SK-N-SH (cell line): ENCODE measurements around the gene RTN4RL1. TPM values are rescaled to one million over a fixed set of nuclear protein-coding genes. Genes with fewer than 3 reads are reported as not detected.

Experiments
- CTCF ChIA-PET: fragments of 300-600, 350-600 bp; formaldehyde crosslinking; extraction: SDS; loops from one replicate; lab custom pipeline; 2021; lab: Yijun Ruan, JAX
- POLR2A ChIA-PET: fragments of 350-600 bp; sonication (Branson Sonifier 250); formaldehyde crosslinking; extraction: SDS; loops from one replicate; lab custom pipeline; 2020; ENCODE audit warnings: antibody characterized with exemption, inconsistent platforms; lab: Yijun Ruan, JAX
- DNase-seq: peaks from one replicate; pipeline ENCODE4 v3.0.0; 2012
- H2AFZ ChIP-seq: fragments of 200-600 bp; sonication (generic); 2 replicates; pipeline ENCODE4 v1.8.1; 2016; ENCODE audit warnings: antibody characterized with exemption, mild to moderate bottlenecking, low read depth
- H3F3A ChIP-seq: fragments of 200-600 bp; sonication (generic); replicated peaks from 2 replicates; pipeline ENCODE3; 2016; ENCODE audit warnings: antibody characterized with exemption, mild to moderate bottlenecking; ENCODE audit not compliant: insufficient read depth
- H3K27ac ChIP-seq, 2 experiments: fragments of 200-500 bp in 1 of 2; fragments of 200-600 bp in 1 of 2; sonication (Bioruptor generic) in 1 of 2; sonication (generic), shearing (Covaris generic) in 1 of 2; 2 replicates each; pipeline versions ENCODE4 v1.5.1 to v1.6.1; 2014 to 2016; ENCODE audit warnings: low read depth in 2 of 2, inconsistent platforms in 1 of 2, low read length in 1 of 2, mild to moderate bottlenecking in 1 of 2, mixed read lengths in 1 of 2
- H3K27me3 ChIP-seq: fragments of 200-600 bp; sonication (generic), shearing (Covaris generic); 2 replicates; pipeline ENCODE4 v1.6.1; 2016; ENCODE audit warnings: mixed run types; ENCODE audit not compliant: insufficient read depth
- H3K36me3 ChIP-seq, 2 experiments: fragments of 200-500 bp in 1 of 2; fragments of 200-600 bp in 1 of 2; sonication (Bioruptor generic) in 1 of 2; sonication (generic) in 1 of 2; replicated peaks in 1 of 2; 2 replicates each; pipeline versions ENCODE3 to v1.5.1; 2014 to 2016; ENCODE audit warnings: low read length in 1 of 2, mild to moderate bottlenecking in 1 of 2; ENCODE audit not compliant: insufficient read depth in 2 of 2, control insufficient read depth in 1 of 2
- H3K4me1 ChIP-seq, 2 experiments: fragments of 200-500 bp in 1 of 2; fragments of 200-600 bp in 1 of 2; sonication (Bioruptor generic) in 1 of 2; sonication (generic), shearing (Covaris generic) in 1 of 2; 2 replicates each; pipeline versions ENCODE4 v1.5.1 to v1.6.1; 2014 to 2016; ENCODE audit warnings: low read depth in 1 of 2, low read length in 1 of 2, mixed run types in 1 of 2; ENCODE audit not compliant: insufficient read depth in 2 of 2, control insufficient read depth in 1 of 2
- H3K4me2 ChIP-seq: fragments of 200-600 bp; sonication (generic), shearing (Covaris generic); 2 replicates; pipeline ENCODE4 v1.6.1; 2017; ENCODE audit warnings: mixed run types
- H3K4me3 ChIP-seq, 2 experiments: fragments of 200-500 bp in 1 of 2; fragments of 200-600 bp in 1 of 2; sonication (Bioruptor generic) in 1 of 2; sonication (generic), shearing (Covaris generic) in 1 of 2; 2 replicates each; pipeline versions ENCODE4 v1.5.1 to v1.8.1; 2014 to 2016; ENCODE audit warnings: low read depth in 2 of 2, inconsistent platforms in 1 of 2, low read length in 1 of 2, mild to moderate bottlenecking in 1 of 2, mixed read lengths in 1 of 2, moderate library complexity in 1 of 2
- H3K79me2 ChIP-seq: fragments of 200-600 bp; sonication (generic); 2 replicates; pipeline ENCODE4 v1.8.1; 2017; ENCODE audit warnings: mild to moderate bottlenecking; ENCODE audit not compliant: insufficient read depth
- H3K9ac ChIP-seq: fragments of 200-600 bp; sonication (generic); 2 replicates; pipeline ENCODE4 v1.6.1; 2017; ENCODE audit warnings: mixed run types
- H3K9me2 ChIP-seq: fragments of 200-600 bp; sonication (generic); 2 replicates; pipeline ENCODE4 v1.6.1; 2017; ENCODE audit warnings: mixed run types
- H3K9me3 ChIP-seq: fragments of 200-600 bp; sonication (generic); 2 replicates; pipeline ENCODE4 v1.6.1; 2017; ENCODE audit warnings: mixed run types, mild to moderate bottlenecking, moderate library complexity
- H4K20me1 ChIP-seq: fragments of 200-600 bp; sonication (generic); 2 replicates; pipeline ENCODE4 v1.6.1; 2017; ENCODE audit warnings: mild to moderate bottlenecking, mixed run types; ENCODE audit not compliant: insufficient read depth
- CTCF ChIP-seq: fragments of 200-600 bp; sonication (generic); IDR thresholded peaks from 2 replicates; pipeline ENCODE4 v1.6.1; 2017; ENCODE audit warnings: antibody characterized with exemption, mild to moderate bottlenecking, moderate library complexity
- ELF1 ChIP-seq: IDR thresholded peaks from 2 replicates; pipeline ENCODE4 v1.4.0; 2012
- FOSL2 ChIP-seq: IDR thresholded peaks from 2 replicates; pipeline ENCODE4 v1.4.0; 2012; ENCODE audit warnings: low read depth, mild to moderate bottlenecking, moderate library complexity, borderline replicate concordance
- IRF3 ChIP-seq: fragments of 150-350 bp; IDR thresholded peaks from 2 replicates; pipeline ENCODE4 v1.6.1; 2016; ENCODE audit warnings: mild to moderate bottlenecking, low read depth, low read length
- MXI1 ChIP-seq: IDR thresholded peaks from 2 replicates; pipeline ENCODE4 v1.6.1; 2012; ENCODE audit warnings: mild to moderate bottlenecking, low read depth, low read length, improper control_type of control experiment
- NFIC ChIP-seq: IDR thresholded peaks from 2 replicates; pipeline ENCODE4 v1.4.0; 2012; ENCODE audit warnings: borderline replicate concordance
- NRF1 ChIP-seq: IDR thresholded peaks from 2 replicates; pipeline ENCODE4 v1.6.1; 2012; ENCODE audit warnings: low read depth, mild to moderate bottlenecking, low read length
- PBX3 ChIP-seq: IDR thresholded peaks from 2 replicates; pipeline ENCODE4; 2012
- POLR2AphosphoS5 ChIP-seq: IDR thresholded peaks from 2 replicates; pipeline ENCODE4 v1.6.1; 2012; ENCODE audit warnings: low read depth, low read length
- RAD21 ChIP-seq: IDR thresholded peaks from 2 replicates; pipeline ENCODE4 v1.6.1; 2012; ENCODE audit warnings: mild to moderate bottlenecking, low read length
- RCOR1 ChIP-seq: fragments of 150-350 bp; IDR thresholded peaks from 2 replicates; pipeline ENCODE4 v1.6.1; 2017; ENCODE audit warnings: antibody characterized with exemption, low read length
- REST ChIP-seq: IDR thresholded peaks from 2 replicates; pipeline ENCODE4 v1.6.1; 2012; ENCODE audit warnings: mild to moderate bottlenecking, low read depth, low read length, moderate library complexity
- RFX5 ChIP-seq: IDR thresholded peaks from 2 replicates; pipeline ENCODE4 v1.6.1; 2012; ENCODE audit warnings: mild to moderate bottlenecking, improper control_type of control experiment, low read length
- RXRA ChIP-seq: IDR thresholded peaks from 2 replicates; pipeline ENCODE4 v1.4.0; 2012; ENCODE audit warnings: low read depth, mild to moderate bottlenecking, borderline replicate concordance
- SMC3 ChIP-seq: IDR thresholded peaks from 2 replicates; pipeline ENCODE4 v1.6.1; 2012; ENCODE audit warnings: low read depth, low read length, improper control_type of control experiment
- TAF1 ChIP-seq: IDR thresholded peaks from 2 replicates; pipeline ENCODE4 v1.6.1; 2012; ENCODE audit warnings: low read depth, mild to moderate bottlenecking, low read length, moderate library complexity, borderline replicate concordance
- TEAD4 ChIP-seq: IDR thresholded peaks from 2 replicates; pipeline ENCODE4 v1.4.0; 2012; ENCODE audit warnings: mild to moderate bottlenecking, borderline replicate concordance; ENCODE audit not compliant: insufficient read depth
- USF1 ChIP-seq: IDR thresholded peaks from 2 replicates; pipeline ENCODE4 v1.4.0; 2012; ENCODE audit warnings: low read depth, borderline replicate concordance
- USF2 ChIP-seq: fragments of 150-350 bp; IDR thresholded peaks from 2 replicates; pipeline ENCODE4 v1.6.1; 2017; ENCODE audit warnings: antibody characterized with exemption, low read length, low read depth, borderline replicate concordance
- YY1 ChIP-seq: IDR thresholded peaks from 2 replicates; pipeline ENCODE4 v1.4.0; 2012; ENCODE audit warnings: low read depth, mild to moderate bottlenecking
- WGBS: methylation state at CpG from one replicate; pipeline ENCODE4 v1.1.6; 2017; ENCODE audit warnings: low lambda C conversion rate; 5-methylcytosine and 5-hydroxymethylcytosine counted together
- polyA plus RNA-seq, 3 experiments: library from polyadenylated mRNA; depleted of rRNA; stranded (reverse); fragments of >200 nt; gene quantifications; 2 replicates each; pipeline ENCODE4 v1.2.3, GENCODE V29; 2012

RTN4RL1 gene
- polyA plus RNA-seq, 1 of the 3 experiments (the other 2 are of a cell fraction) = 0.07 TPM

- Histone ChIP-seq H3K36me3 (no peaks in the 10 kb centered on the region), H3K27ac (no peak overlapping the region), H3K79me2 (no peaks in the 10 kb centered on the region), H4K20me1 (no peaks in the 10 kb centered on the region), H2AFZ (no peak overlapping the region), H3K9ac (no peak overlapping the region), H3K27me3 (peaks cover 5% of the 10 kb centered on the region; the same call in 1 of the 2 replicates), H3K4me1 (peaks cover 0 to 2% of the 10 kb centered on the region in 2 experiments; a peak in 1 of 4 replicates), H3K4me2 (no peak overlapping the region), H3K9me3 (no peaks in the 10 kb centered on the region), H3K9me2 (no peaks in the 10 kb centered on the region), H3K4me3 (no peak overlapping the region), H3F3A (no peaks in the 10 kb centered on the region)
- 72% methylated on average over 20 of the region's 24 CpGs for WGBS
- CTCF ChIA-PET = interaction anchor here (0.8 to 1.6 kb wide), 4 partner anchors 8 to 103 kb away, joined by 3 to 6 read pairs (median 4); no protein-coding TSS in a partner anchor
- no peak for DNase-seq
- TF ChIP-seq USF2 (no peak), TEAD4 (no peak), MXI1 (no peak), NFIC (no peak), RXRA (no peak), POLR2AphosphoS5 (no peak), RFX5 (no peak), CTCF (no peak), SMC3 (no peak), TAF1 (no peak), NRF1 (no peak), REST (no peak), USF1 (no peak), RCOR1 (no peak), RAD21 (no peak), FOSL2 (no peak), YY1 (no peak), ELF1 (no peak), IRF3 (no peak), PBX3 (no peak)
- POLR2A ChIA-PET = no interaction called here
These were observed 13.4 kb downstream of the RTN4RL1 start for GRCh38 chr17:2011411-2012371.
